Brain pericyte (primary cell): ENCODE results near the gene EGLN2.
"Not testable (repeated sequence)": the region's sequence is repeated elsewhere in the genome, so short reads cannot be mapped to it uniquely, and the experiment has no call there.

Experiments
- DNase-seq: peaks from one replicate; pipeline ENCODE4 v3.0.0-alpha.2; 2012; ENCODE audit warnings: low read depth, low spot score

The EGLN2 gene

DNA sequence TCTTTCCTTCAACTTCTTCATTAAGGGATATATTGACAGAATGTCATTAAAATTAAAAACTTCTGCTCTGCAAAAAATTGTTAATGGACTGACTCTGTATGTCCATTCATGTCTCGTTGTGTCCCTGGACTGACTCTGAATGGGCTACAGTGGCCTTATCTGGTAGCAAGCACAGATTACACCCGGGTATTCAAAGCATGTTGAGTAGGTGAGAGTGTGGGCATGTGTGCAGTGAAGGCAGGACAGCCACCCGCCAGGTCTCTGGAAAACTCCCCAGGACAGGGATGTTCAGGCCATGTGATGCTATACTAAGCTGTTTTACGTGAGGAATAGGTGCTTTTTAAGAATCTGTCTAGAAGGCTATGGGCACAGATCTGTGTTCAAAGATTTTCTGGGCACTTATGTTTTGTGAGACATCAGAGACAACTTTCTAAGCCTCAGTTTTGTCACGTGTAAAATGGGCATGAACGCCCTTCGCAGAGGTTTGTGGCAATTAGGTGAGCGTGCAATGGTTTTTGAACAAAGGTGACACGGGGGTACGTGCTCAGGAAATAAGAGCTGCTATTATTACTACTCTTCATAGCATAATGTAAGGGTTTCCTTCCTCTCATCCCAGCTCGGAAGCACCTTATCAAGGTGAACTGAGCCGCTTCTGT is 44.1 kb downstream of the EGLN2 start:
- DNase-seq, result not testable (repeated sequence)

DNA sequence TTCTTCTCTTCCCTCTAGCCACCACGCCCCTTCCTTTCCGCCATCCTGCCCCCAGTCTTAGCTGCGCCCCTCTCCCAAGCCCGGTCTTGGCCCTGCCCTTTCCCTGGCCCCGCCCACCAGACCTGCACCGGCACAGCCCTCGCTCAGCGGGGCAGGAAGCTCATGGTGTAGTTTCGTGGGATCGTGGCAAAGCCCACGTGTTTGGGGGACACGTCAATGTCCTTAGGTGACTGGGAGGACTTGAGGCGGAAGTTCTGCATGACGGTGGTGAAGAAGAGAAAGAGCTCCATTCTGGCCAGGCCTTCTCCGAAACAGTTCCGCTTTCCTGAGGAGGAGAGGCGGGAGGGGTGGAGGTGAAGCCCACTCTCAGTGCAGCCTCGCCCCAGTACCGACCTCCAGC is 44.7 kb downstream of the EGLN2 start:
- not testable (repeated sequence) for DNase-seq

DNA sequence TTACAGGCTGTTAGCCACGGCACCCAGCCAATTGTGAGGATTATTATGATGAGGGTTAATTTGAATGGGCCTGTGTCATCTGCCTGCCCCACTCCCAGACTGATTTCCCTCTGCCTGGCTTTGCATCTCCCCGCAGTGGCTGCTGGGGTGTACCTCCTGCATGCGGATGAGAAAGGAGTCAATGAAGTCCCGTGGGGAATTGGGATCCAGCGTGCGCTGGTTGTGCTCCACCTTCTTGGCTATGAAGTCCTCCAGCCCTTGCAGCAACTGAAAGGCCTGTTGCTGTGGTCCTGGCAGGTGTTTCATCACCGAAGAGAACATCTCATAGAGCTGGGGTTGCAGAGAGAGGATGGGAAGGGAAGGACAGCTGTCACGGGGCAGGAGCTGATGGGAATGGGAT is 47.7 kb downstream of the EGLN2 start:
- not testable (repeated sequence) for DNase-seq

DNA sequence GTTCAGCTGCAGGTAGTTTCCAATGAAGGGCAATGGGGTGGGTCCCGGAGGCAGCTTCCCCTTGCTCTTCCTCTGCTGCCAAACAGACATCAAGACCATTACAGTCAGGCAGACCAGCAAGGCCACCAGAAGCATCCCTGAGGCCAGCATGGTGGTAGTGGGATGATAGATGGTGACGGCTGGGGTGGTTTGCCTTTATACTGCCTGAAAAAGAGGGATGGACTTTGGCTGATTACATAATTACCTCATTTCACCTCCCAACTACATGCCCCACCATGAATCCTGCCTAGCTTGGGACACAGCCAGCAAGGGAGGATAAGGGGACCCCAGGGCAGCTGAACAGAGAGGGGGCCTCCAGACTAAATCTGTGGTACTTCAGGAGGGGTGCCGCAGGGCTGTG is 51.3 kb downstream of the EGLN2 start, which contains the start of gene CYP2A6:
CYP2A6 (minus strand) TSS at position 171 of the 400 bp plus-strand sequence; CDS start at position 150, 21 bp downstream.
- not testable (repeated sequence) for DNase-seq

DNA sequence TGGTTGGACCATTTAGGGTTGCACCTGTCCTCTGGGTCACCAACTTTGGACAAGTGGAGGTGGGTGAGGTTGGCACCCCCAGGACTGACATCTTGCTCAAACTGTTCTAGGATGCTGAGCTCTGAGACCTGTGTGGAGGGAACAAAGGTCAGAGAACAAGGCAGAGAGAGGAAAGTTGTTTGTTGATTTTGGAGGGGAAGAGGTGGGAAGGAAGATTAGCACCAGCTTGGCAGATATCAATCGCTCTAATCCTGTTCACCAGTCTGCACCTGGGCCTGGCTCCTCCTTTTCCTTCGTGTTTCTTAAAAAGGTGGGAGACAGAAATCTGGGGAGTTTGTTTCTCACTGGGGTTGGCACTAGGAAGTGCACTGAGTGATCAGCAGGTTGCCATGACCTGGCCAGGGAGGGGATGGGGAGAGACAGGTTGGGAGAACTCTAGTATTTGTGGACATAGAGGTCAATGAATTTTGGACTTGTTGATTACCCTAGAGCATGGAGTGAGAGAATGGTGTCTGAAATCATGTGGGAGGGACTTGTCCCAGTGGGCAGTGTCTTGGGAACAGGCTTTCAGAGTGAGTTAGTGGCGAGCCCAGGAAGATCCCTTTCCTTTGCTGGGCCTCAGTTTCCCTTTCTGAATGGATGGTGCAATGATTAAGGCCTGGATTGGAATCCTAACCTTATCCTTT is 53.6 kb downstream of the EGLN2 start:
- DNase-seq, result not testable (repeated sequence)
